ENCODE data around the gene OR9Q2. TPM values are rescaled to one million over a fixed set of nuclear protein-coding genes. Genes with fewer than 3 reads are reported as not detected.

The OR9Q2 gene
- total RNA-seq (not detected), polyA plus RNA-seq (not detected)
- long read RNA-seq, donor 1: 0 reads
- long read RNA-seq, donor 2: 0 reads

- intact Hi-C loops (cut with DNase I): no loop called here
- Histone ChIP-seq H3K27ac (ENCODE audit: low read depth in 1 of 2, low read length in 2 of 2) (no peak within 1 kb of the TSS), H3K4me1 (ENCODE audit: control insufficient read depth in 1 of 2, insufficient read depth in 2 of 2, low read length in 2 of 2) (no peaks in the 10 kb centered on the region), H3K27me3 (ENCODE audit: control insufficient read depth in 1 of 2, insufficient read depth in 2 of 2, low read length in 1 of 2) (no peaks in the 10 kb centered on the region), H3K36me3 (ENCODE audit: control insufficient read depth in 1 of 2, insufficient read depth in 2 of 2, low read length in 1 of 2) (no peaks in the 10 kb centered on the region), H3K9me3 (ENCODE audit: control insufficient read depth, low read length) (no peaks in the 10 kb centered on the region), H3K4me3 (ENCODE audit: low read length in 2 of 2) (no peak within 1 kb of the TSS)
- no peak for ATAC-seq (ENCODE audit: low FRiP score)
- no peak for DNase-seq
- WGBS, 2 donors: 83 to 84% methylated on average over 2 of the region's 2 CpGs
Observed at GRCh38 chr11:58188770-58189169, at the start of gene OR9Q2. Gene OR9Q2, plus strand, starts transcription at chr11:58189070. Its CDS starts 1,421 bp downstream, at chr11:58190491.

GRCh38 chr11:58142761-58143160 is 46.1 kb upstream of the OR9Q2 start:
- intact Hi-C loops (cut with DNase I): no loop called here
- Histone ChIP-seq H3K4me1 (ENCODE audit: control insufficient read depth in 1 of 2, insufficient read depth in 2 of 2, low read length in 2 of 2) (no peaks in the 10 kb centered on the region), H3K27ac (ENCODE audit: low read depth in 1 of 2, low read length in 2 of 2) (no peak overlapping the region), H3K27me3 (ENCODE audit: control insufficient read depth in 1 of 2, insufficient read depth in 2 of 2, low read length in 1 of 2) (no peaks in the 10 kb centered on the region), H3K36me3 (ENCODE audit: control insufficient read depth in 1 of 2, insufficient read depth in 2 of 2, low read length in 1 of 2) (no peaks in the 10 kb centered on the region), H3K4me3 (ENCODE audit: low read length in 2 of 2) (no peak overlapping the region), H3K9me3 (ENCODE audit: control insufficient read depth, low read length) (no peaks in the 10 kb centered on the region)
- DNase-seq (no peak), ATAC-seq (ENCODE audit: low FRiP score) (no peak)
- 77 to 97% methylated on average over 1 of the region's 1 CpG for WGBS, 2 donors

GRCh38 chr11:58152781-58153180 is 36.1 kb upstream of the OR9Q2 start:
- intact Hi-C loops (cut with DNase I): no loop called here

GRCh38 chr11:58164389-58164788 is 24.5 kb upstream of the OR9Q2 start:
- WGBS, 2 donors: 68 to 72% methylated on average over 4 of the region's 4 CpGs
- H3K36me3 ChIP-seq (ENCODE audit: control insufficient read depth in 1 of 2, insufficient read depth in 2 of 2, low read length in 1 of 2): no peaks in the 10 kb centered on the region
- peaks cover 2% of the 10 kb centered on the region for H3K9me3 ChIP-seq (ENCODE audit: control insufficient read depth, low read length)
- intact Hi-C loops (cut with DNase I): no loop called here
- no peaks in the 10 kb centered on the region for H3K27me3 ChIP-seq (ENCODE audit: control insufficient read depth in 1 of 2, insufficient read depth in 2 of 2, low read length in 1 of 2)
- no peak overlapping the region for H3K27ac ChIP-seq (ENCODE audit: low read depth in 1 of 2, low read length in 2 of 2)
- no peaks in the 10 kb centered on the region for H3K4me1 ChIP-seq (ENCODE audit: control insufficient read depth in 1 of 2, insufficient read depth in 2 of 2, low read length in 2 of 2)
- no peak overlapping the region for H3K4me3 ChIP-seq (ENCODE audit: low read length in 2 of 2)
- DNase-seq (no peak), ATAC-seq (ENCODE audit: low FRiP score) (no peak)

More at GRCh38 chr11:58152781-58153180, 36.1 kb upstream of the OR9Q2 start:
- no peaks in the 10 kb centered on the region for H3K36me3 ChIP-seq (ENCODE audit: control insufficient read depth in 1 of 2, insufficient read depth in 2 of 2, low read length in 1 of 2)
- H3K27me3 ChIP-seq (ENCODE audit: control insufficient read depth in 1 of 2, insufficient read depth in 2 of 2, low read length in 1 of 2): no peaks in the 10 kb centered on the region
- H3K27ac ChIP-seq (ENCODE audit: low read depth in 1 of 2, low read length in 2 of 2): no peak overlapping the region
- H3K4me1 ChIP-seq (ENCODE audit: control insufficient read depth in 1 of 2, insufficient read depth in 2 of 2, low read length in 2 of 2): no peaks in the 10 kb centered on the region
- ATAC-seq (ENCODE audit: low FRiP score): no peak
- peaks cover 2% of the 10 kb centered on the region for H3K9me3 ChIP-seq (ENCODE audit: control insufficient read depth, low read length)
- 73 to 74% methylated on average over 3 of the region's 3 CpGs for WGBS, 2 donors
- no peak overlapping the region for H3K4me3 ChIP-seq (ENCODE audit: low read length in 2 of 2)
- DNase-seq: no peak

GRCh38 chr11:58164990-58165389 is 23.9 kb upstream of the OR9Q2 start:
- Histone ChIP-seq H3K4me3 (ENCODE audit: low read length in 2 of 2) (no peak overlapping the region), H3K9me3 (ENCODE audit: control insufficient read depth, low read length) (no peaks in the 10 kb centered on the region), H3K27me3 (ENCODE audit: control insufficient read depth in 1 of 2, insufficient read depth in 2 of 2, low read length in 1 of 2) (no peaks in the 10 kb centered on the region), H3K27ac (ENCODE audit: low read depth in 1 of 2, low read length in 2 of 2) (no peak overlapping the region), H3K4me1 (ENCODE audit: control insufficient read depth in 1 of 2, insufficient read depth in 2 of 2, low read length in 2 of 2) (no peaks in the 10 kb centered on the region), H3K36me3 (ENCODE audit: control insufficient read depth in 1 of 2, insufficient read depth in 2 of 2, low read length in 1 of 2) (no peaks in the 10 kb centered on the region)
- ATAC-seq (ENCODE audit: low FRiP score) (no peak), DNase-seq (no peak)
- intact Hi-C loops (cut with DNase I): no loop called here
- WGBS, 2 donors: 5 to 20% methylated on average over 1 of the region's 1 CpG

- WGBS, 2 donors: 49 to 58% methylated on average over 7 of the region's 7 CpGs
- no peak overlapping the region for H3K27ac ChIP-seq (ENCODE audit: low read depth in 1 of 2, low read length in 2 of 2)
- H3K36me3 ChIP-seq (ENCODE audit: control insufficient read depth in 1 of 2, insufficient read depth in 2 of 2, low read length in 1 of 2): no peaks in the 10 kb centered on the region
- intact Hi-C loops (cut with DNase I): no loop called here
- ATAC-seq (ENCODE audit: low FRiP score) (no peak), DNase-seq (no peak)
- no peak overlapping the region for H3K4me3 ChIP-seq (ENCODE audit: low read length in 2 of 2)
- H3K27me3 ChIP-seq (ENCODE audit: control insufficient read depth in 1 of 2, insufficient read depth in 2 of 2, low read length in 1 of 2): no peaks in the 10 kb centered on the region
- H3K9me3 ChIP-seq (ENCODE audit: control insufficient read depth, low read length): no peaks in the 10 kb centered on the region
- H3K4me1 ChIP-seq (ENCODE audit: control insufficient read depth in 1 of 2, insufficient read depth in 2 of 2, low read length in 2 of 2): no peaks in the 10 kb centered on the region
Observed at GRCh38 chr11:58165504-58166106, 23.3 kb upstream of the OR9Q2 start.

- Histone ChIP-seq H3K36me3 (ENCODE audit: control insufficient read depth in 1 of 2, insufficient read depth in 2 of 2, low read length in 1 of 2) (no peaks in the 10 kb centered on the region), H3K4me3 (ENCODE audit: low read length in 2 of 2) (no peak overlapping the region), H3K27me3 (ENCODE audit: control insufficient read depth in 1 of 2, insufficient read depth in 2 of 2, low read length in 1 of 2) (peaks cover 0 to 5% of the 10 kb centered on the region in 2 donors), H3K27ac (ENCODE audit: low read depth in 1 of 2, low read length in 2 of 2) (no peak overlapping the region), H3K9me3 (ENCODE audit: control insufficient read depth, low read length) (no peaks in the 10 kb centered on the region), H3K4me1 (ENCODE audit: control insufficient read depth in 1 of 2, insufficient read depth in 2 of 2, low read length in 2 of 2) (no peaks in the 10 kb centered on the region)
- DNase-seq: no peak
- 73 to 77% methylated on average over 5 of the region's 5 CpGs for WGBS, 2 donors
- intact Hi-C loops (cut with DNase I): no loop called here
- ATAC-seq (ENCODE audit: low FRiP score): no peak
Observed at GRCh38 chr11:58177409-58178054, 11.3 kb upstream of the OR9Q2 start.

- no peaks in the 10 kb centered on the region for H3K9me3 ChIP-seq (ENCODE audit: control insufficient read depth, low read length)
- no peak for ATAC-seq (ENCODE audit: low FRiP score)
- no peak for DNase-seq
- H3K4me3 ChIP-seq (ENCODE audit: low read length in 2 of 2): no peak overlapping the region
- no peak overlapping the region for H3K27ac ChIP-seq (ENCODE audit: low read depth in 1 of 2, low read length in 2 of 2)
- peaks cover 0 to 5% of the 10 kb centered on the region in 2 donors for H3K27me3 ChIP-seq (ENCODE audit: control insufficient read depth in 1 of 2, insufficient read depth in 2 of 2, low read length in 1 of 2)
- H3K36me3 ChIP-seq (ENCODE audit: control insufficient read depth in 1 of 2, insufficient read depth in 2 of 2, low read length in 1 of 2): no peaks in the 10 kb centered on the region
- H3K4me1 ChIP-seq (ENCODE audit: control insufficient read depth in 1 of 2, insufficient read depth in 2 of 2, low read length in 2 of 2): no peaks in the 10 kb centered on the region
- intact Hi-C loops (cut with DNase I): no loop called here
- WGBS, 2 donors: 78 to 79% methylated on average over 6 of the region's 6 CpGs
Observed at GRCh38 chr11:58178444-58178843, 10.4 kb upstream of the OR9Q2 start.

GRCh38 chr11:58179648-58180047 is 9.2 kb upstream of the OR9Q2 start:
- WGBS, 2 donors: 48 to 66% methylated on average over 7 of the region's 7 CpGs
- intact Hi-C loops (cut with DNase I): no loop called here
- Histone ChIP-seq H3K36me3 (ENCODE audit: control insufficient read depth in 1 of 2, insufficient read depth in 2 of 2, low read length in 1 of 2) (no peaks in the 10 kb centered on the region), H3K4me3 (ENCODE audit: low read length in 2 of 2) (no peak overlapping the region), H3K9me3 (ENCODE audit: control insufficient read depth, low read length) (no peaks in the 10 kb centered on the region), H3K27me3 (ENCODE audit: control insufficient read depth in 1 of 2, insufficient read depth in 2 of 2, low read length in 1 of 2) (peaks cover 0 to 5% of the 10 kb centered on the region in 2 donors), H3K4me1 (ENCODE audit: control insufficient read depth in 1 of 2, insufficient read depth in 2 of 2, low read length in 2 of 2) (no peaks in the 10 kb centered on the region), H3K27ac (ENCODE audit: low read depth in 1 of 2, low read length in 2 of 2) (no peak overlapping the region)
- DNase-seq (no peak), ATAC-seq (ENCODE audit: low FRiP score) (no peak)
